NB4 (cell line): Measurements from ENCODE around the gene P2RY2.

Source experiments
- CTCF ChIP-seq: IDR thresholded peaks from one replicate; pipeline ENCODE4 v1.5.1; 2012; ENCODE audit warnings: low read depth, low read length
- POLR2A ChIP-seq: IDR thresholded peaks from 2 replicates; pipeline ENCODE4 v1.6.1; 2011; ENCODE audit warnings: mild to moderate bottlenecking; ENCODE audit not compliant: insufficient read length; ENCODE audit errors: extremely low read depth

GRCh38 chr11:73274722-73275380 lies 56.8 kb downstream of the P2RY2 start:
- TF ChIP-seq CTCF, result no peak
- no peak for TF ChIP-seq POLR2A
